Measurements from ENCODE around the gene HYDIN. TPM values are rescaled to one million over a fixed set of nuclear protein-coding genes. Genes with fewer than 3 reads are reported as not detected.

Gene HYDIN
- total RNA-seq, 1 donor from 2014 or later, result 1.2 TPM

GRCh38 chr16:70760221-70760620, 470.3 kb downstream of the HYDIN start:
- DNase-seq (ENCODE audit: low spot score in 2 of 2), result no peak
- Histone ChIP-seq H3K4me3 (no peak overlapping the region), H3K36me3 (peaks cover 21 to 37% of the 10 kb centered on the region in 2 donors), H3K27ac (no peak overlapping the region), H3K27me3 (no peaks in the 10 kb centered on the region), H3K4me1 (peaks cover 0 to 13% of the 10 kb centered on the region in 2 donors), H3K9me3 (no peaks in the 10 kb centered on the region)
- no peak for TF ChIP-seq CTCF (IDR thresholded peaks at IDR 0.05)
- intact Hi-C loops (cut with DNase I), result no loop called here

DNA sequence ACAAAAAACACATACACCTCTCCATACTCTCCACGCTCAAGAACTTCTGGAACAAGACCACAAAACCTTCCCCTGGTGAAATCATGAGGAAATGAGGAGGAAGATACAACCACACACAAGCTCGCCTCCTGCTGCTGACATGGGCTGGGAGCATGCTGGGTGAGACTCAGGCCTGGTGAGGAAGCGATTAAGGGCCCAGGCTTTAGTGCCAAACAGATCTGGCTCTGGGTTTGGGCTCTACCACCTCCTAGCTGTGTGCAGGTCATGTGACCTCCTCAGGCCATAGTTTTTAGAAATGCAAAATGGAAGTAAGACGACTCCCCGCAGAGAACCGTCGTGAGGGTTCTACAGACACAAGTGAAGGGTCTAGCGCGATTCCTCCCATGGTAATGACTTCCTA, 470.9 kb downstream of the HYDIN start:
- intact Hi-C loops (cut with DNase I), result no loop called here
- H3K4me3 ChIP-seq, result no peak overlapping the region
- H3K4me1 ChIP-seq, result peaks cover 3 to 18% of the 10 kb centered on the region in 2 donors
- H3K27ac ChIP-seq, result no peak overlapping the region
- H3K9me3 ChIP-seq, result no peaks in the 10 kb centered on the region
- no peaks in the 10 kb centered on the region for H3K27me3 ChIP-seq
- DNase-seq (ENCODE audit: low spot score in 2 of 2), result no peak
- peaks cover 21 to 37% of the 10 kb centered on the region in 2 donors for H3K36me3 ChIP-seq
- no peak for TF ChIP-seq CTCF (IDR thresholded peaks at IDR 0.05)

DNA sequence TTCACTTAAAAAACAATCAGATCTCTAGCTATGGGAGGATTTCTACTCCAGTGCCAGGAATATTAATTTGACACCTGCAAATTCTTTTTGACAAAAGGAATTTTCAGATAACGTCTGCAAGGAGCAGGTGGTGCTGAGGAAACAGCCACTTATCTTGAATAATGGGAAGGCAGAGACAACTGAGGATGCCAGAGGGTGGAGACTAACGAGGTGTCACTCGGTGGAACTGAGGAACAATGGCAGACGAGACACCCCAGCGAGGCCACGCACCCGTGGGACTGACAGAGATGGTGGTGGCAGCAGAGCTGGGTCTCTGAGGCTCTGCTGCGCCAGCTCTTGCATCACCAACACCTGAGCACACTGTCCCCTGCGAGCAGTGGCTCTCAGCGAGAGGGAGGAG, 471.7 kb downstream of the HYDIN start:
- Histone ChIP-seq H3K27ac (no peak overlapping the region), H3K4me1 (peaks cover 10 to 27% of the 10 kb centered on the region in 2 donors), H3K27me3 (no peaks in the 10 kb centered on the region), H3K9me3 (no peaks in the 10 kb centered on the region), H3K4me3 (no peak overlapping the region), H3K36me3 (peaks cover 21 to 37% of the 10 kb centered on the region in 2 donors)
- no peak for TF ChIP-seq CTCF (IDR thresholded peaks at IDR 0.05)
- intact Hi-C loops (cut with DNase I), result no loop called here
- DNase-seq (ENCODE audit: low spot score in 2 of 2), result no peak

Other genes with a start within 250 kb of the HYDIN start
- gene CMTR2, start 58.7 kb upstream of the HYDIN start, total RNA-seq, result 23.1 TPM
- gene CALB2, start 128.0 kb upstream of the HYDIN start, total RNA-seq, result 0.64 TPM
- gene TLE7, start 211.3 kb upstream of the HYDIN start, total RNA-seq, result not detected
- 0.43 TPM for gene ZNF23, start 231.5 kb upstream of the HYDIN start, total RNA-seq